Upper lobe of left lung (tissue), 4 donors: ENCODE data around the gene LIX1L.

Source experiments
- EP300 ChIP-seq, 4 donors: sonication (generic); formaldehyde crosslinking; IDR thresholded peaks; one replicate each; pipeline ENCODE4 v1.5.1; 2017; ENCODE audit warnings: antibody characterized with exemption in 4 of 4, control low read depth in 2 of 4
- POLR2A ChIP-seq, 4 donors: fragments of 450-650 bp; IDR thresholded peaks; one replicate each; pipeline ENCODE4 v1.5.1; 2016 to 2017; ENCODE audit warnings: antibody characterized with exemption in 4 of 4, mild to moderate bottlenecking in 2 of 4

DNA sequence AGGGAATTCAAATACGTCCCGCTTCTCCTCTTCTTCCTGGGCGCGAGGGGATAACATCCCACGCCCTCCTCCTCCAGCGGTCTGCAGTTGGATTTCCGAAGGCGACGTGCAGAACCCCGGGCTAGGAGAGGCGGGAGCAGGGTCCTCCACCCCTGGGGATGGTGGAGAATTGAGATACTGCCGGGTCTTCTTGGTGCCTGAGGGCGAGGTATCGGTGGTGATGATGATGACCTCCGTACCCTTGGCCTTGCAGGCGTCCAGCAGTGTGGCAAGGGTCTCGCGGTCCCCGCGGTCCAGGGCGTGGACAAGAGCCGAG, 3.2 kb upstream of the LIX1L start:
- TF ChIP-seq POLR2A (IDR thresholded peaks at IDR 0.05) (no peak), EP300 (IDR thresholded peaks at IDR 0.05) (no peak)
